Measurements from ENCODE around the gene ATXN7L2. TPM values are rescaled to one million over a fixed set of nuclear protein-coding genes. Genes with fewer than 3 reads are reported as not detected.

Gene ATXN7L2
- total RNA-seq (1 to 10 TPM in 1 of 2 donors, under 1 TPM in 1; 0.61 to 1.6 TPM), polyA plus RNA-seq (1 to 10 TPM; 1.0 to 1.7 TPM)

GRCh38 chr1:109483672-109484518 is at the start of gene ATXN7L2:
ATXN7L2 (plus strand) TSS chr1:109483905; CDS start chr1:109483954, 49 bp downstream.
- peak; percentile 93 for DNase-seq (ENCODE audit: low spot score)
- WGBS, result 2% methylated on average over 73 of the region's 73 CpGs
- Histone ChIP-seq H3K36me3 (ENCODE audit: control insufficient read depth in 4 of 4, insufficient read depth in 3 of 4, low read depth in 1 of 4, low read length in 3 of 4) (peaks cover 0 to 8% (median 2%) of the 10 kb centered on the region in 4 donors), H3K9me3 (ENCODE audit: control insufficient read depth in 4 of 4, low read length in 3 of 4) (no peaks in the 10 kb centered on the region), H3K9ac (ENCODE audit: low read depth in 1 of 2, low read length in 2 of 2) (peak within 1 kb of the TSS in 1 of 2 donors; percentile 4), H3K27ac (ENCODE audit: low read depth in 1 of 2, low read length in 2 of 2) (peak within 1 kb of the TSS; percentile 80 to 90), H3K27me3 (ENCODE audit: control insufficient read depth in 4 of 4, insufficient read depth in 4 of 4, low read length in 3 of 4) (no peaks in the 10 kb centered on the region), H3K4me3 (ENCODE audit: low read depth in 1 of 3, low read length in 3 of 3) (peak within 1 kb of the TSS; percentile 67 to 70 (median 68)), H3K4me1 (ENCODE audit: control insufficient read depth in 4 of 4, insufficient read depth in 4 of 4, low read length in 3 of 4) (peaks cover 5 to 16% (median 13%) of the 10 kb centered on the region in 4 donors)
- no peak for TF ChIP-seq FOXA1 (IDR thresholded peaks at IDR 0.05)
- TF ChIP-seq MAX (IDR thresholded peaks at IDR 0.05), result no peak
- TF ChIP-seq NR2F2 (IDR thresholded peaks at IDR 0.05), result no peak
- no peak for TF ChIP-seq HNF4A (conservative IDR thresholded peaks at IDR 0.05)
- TF ChIP-seq, protein P1, sequence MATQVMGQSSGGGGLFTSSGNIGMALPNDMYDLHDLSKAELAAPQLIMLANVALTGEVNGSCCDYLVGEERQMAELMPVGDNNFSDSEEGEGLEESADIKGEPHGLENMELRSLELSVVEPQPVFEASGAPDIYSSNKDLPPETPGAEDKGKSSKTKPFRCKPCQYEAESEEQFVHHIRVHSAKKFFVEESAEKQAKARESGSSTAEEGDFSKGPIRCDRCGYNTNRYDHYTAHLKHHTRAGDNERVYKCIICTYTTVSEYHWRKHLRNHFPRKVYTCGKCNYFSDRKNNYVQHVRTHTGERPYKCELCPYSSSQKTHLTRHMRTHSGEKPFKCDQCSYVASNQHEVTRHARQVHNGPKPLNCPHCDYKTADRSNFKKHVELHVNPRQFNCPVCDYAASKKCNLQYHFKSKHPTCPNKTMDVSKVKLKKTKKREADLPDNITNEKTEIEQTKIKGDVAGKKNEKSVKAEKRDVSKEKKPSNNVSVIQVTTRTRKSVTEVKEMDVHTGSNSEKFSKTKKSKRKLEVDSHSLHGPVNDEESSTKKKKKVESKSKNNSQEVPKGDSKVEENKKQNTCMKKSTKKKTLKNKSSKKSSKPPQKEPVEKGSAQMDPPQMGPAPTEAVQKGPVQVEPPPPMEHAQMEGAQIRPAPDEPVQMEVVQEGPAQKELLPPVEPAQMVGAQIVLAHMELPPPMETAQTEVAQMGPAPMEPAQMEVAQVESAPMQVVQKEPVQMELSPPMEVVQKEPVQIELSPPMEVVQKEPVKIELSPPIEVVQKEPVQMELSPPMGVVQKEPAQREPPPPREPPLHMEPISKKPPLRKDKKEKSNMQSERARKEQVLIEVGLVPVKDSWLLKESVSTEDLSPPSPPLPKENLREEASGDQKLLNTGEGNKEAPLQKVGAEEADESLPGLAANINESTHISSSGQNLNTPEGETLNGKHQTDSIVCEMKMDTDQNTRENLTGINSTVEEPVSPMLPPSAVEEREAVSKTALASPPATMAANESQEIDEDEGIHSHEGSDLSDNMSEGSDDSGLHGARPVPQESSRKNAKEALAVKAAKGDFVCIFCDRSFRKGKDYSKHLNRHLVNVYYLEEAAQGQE (IDR thresholded peaks at IDR 0.05), result peak; percentile 27
- TF ChIP-seq HNF4G (IDR thresholded peaks at IDR 0.05), result no peak
- no peak for TF ChIP-seq JUND (IDR thresholded peaks at IDR 0.05)
- TF ChIP-seq EGR1 (IDR thresholded peaks at IDR 0.05; ENCODE audit: low read depth in 2 of 2), result peak in 1 of 2 donors; percentile 22
- TF ChIP-seq, protein P2, sequence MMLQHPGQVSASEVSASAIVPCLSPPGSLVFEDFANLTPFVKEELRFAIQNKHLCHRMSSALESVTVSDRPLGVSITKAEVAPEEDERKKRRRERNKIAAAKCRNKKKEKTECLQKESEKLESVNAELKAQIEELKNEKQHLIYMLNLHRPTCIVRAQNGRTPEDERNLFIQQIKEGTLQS (IDR thresholded peaks at IDR 0.05), result no peak
- TF ChIP-seq TAF1 (conservative IDR thresholded peaks at IDR 0.05), result peak; percentile 81
- TF ChIP-seq, protein P3, sequence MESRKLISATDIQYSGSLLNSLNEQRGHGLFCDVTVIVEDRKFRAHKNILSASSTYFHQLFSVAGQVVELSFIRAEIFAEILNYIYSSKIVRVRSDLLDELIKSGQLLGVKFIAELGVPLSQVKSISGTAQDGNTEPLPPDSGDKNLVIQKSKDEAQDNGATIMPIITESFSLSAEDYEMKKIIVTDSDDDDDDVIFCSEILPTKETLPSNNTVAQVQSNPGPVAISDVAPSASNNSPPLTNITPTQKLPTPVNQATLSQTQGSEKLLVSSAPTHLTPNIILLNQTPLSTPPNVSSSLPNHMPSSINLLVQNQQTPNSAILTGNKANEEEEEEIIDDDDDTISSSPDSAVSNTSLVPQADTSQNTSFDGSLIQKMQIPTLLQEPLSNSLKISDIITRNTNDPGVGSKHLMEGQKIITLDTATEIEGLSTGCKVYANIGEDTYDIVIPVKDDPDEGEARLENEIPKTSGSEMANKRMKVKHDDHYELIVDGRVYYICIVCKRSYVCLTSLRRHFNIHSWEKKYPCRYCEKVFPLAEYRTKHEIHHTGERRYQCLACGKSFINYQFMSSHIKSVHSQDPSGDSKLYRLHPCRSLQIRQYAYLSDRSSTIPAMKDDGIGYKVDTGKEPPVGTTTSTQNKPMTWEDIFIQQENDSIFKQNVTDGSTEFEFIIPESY (IDR thresholded peaks at IDR 0.05), result no peak
- no peak for TF ChIP-seq FOXA2 (IDR thresholded peaks at IDR 0.05)
- no peak for TF ChIP-seq GABPA (IDR thresholded peaks at IDR 0.05 in 1 of 2, conservative IDR thresholded peaks at IDR 0.05 in 1 of 2)
- TF ChIP-seq RAD21 (IDR thresholded peaks at IDR 0.05), result no peak
- TF ChIP-seq SP1 (IDR thresholded peaks at IDR 0.05), result peak; percentile 51
- TF ChIP-seq CTCF (IDR thresholded peaks at IDR 0.05; ENCODE audit: low read depth, low read length, missing input control), result no peak
- TF ChIP-seq YY1 (IDR thresholded peaks at IDR 0.05), result peak; percentile 98
- no peak for TF ChIP-seq RXRA (IDR thresholded peaks at IDR 0.05)

Measured in liver (tissue), 9 donors.